ENCODE results near the gene ENG.
"Not testable (repeated sequence)": the region's sequence is repeated elsewhere in the genome, so short reads cannot be mapped to it uniquely, and the experiment has no call there.

The ENG gene

DNA sequence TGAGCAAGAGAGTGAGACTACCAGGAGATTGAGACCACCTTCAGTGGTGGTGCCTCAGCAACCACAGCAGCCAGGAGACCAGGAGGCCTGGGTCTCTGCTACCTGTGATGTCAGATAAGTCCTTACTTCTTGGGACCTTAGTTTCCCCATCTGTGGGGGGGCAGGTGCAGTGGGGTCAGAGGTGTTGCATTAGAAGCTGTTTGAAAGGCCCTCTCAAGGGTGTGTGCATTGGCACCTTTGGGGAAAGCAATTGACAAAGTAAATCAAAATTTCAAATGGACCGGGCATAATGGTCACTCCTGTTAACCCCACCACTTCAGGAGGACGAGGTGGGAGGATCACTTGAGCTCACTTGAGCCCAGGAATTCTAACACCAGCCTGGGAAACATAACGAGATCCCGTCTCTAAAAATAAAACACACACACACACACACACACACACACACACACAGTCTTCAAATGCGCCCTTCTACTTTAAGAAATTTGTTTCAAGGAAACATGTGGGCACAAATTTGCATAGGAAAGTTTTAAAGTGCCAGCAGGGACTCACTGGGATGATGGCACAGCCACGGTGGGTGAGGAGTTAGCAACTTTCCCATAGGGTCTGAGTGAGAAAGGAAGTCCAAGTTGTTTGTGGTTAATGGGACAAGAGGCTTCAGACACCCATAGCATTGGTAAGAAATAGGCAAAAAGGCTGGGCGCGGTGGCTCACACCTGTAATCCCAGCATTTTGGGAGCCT lies 24.4 kb upstream of the ENG start:
- DNase-seq: no peak

DNA sequence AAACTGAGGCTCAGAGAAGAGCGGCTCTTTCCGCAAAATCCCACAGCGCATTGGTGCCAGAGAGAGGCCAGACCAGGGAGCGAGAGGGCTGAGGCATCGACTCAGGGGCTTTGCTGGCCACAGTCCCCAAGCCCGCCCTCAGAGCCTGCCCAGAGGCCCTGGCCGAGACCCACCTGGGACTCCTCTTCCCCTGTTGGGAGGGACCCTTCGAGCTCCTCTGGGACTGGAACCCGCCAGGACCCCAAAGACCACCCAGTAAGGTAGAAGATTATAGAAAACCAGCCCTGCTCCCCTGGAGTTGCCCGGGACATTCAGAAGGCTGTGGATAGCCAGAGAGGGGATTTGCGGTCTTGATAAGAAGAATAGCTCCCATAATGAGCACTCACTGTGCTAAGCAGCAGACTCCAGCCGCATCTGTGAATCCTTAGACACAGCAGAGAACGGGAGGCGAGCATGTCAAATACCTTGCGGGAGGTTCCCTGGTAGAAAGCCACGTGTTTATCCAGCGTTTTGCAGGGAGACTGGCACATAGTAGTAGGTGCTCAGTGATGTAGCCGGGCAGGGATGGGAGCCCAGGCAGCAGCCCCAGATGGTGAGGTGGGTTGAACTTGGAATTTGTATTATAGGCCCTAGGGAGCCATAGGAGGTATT lies 23.7 kb upstream of the ENG start:
- DNase-seq: peak in 4 of 51 donors; percentile 9 to 55 (median 48)

DNA sequence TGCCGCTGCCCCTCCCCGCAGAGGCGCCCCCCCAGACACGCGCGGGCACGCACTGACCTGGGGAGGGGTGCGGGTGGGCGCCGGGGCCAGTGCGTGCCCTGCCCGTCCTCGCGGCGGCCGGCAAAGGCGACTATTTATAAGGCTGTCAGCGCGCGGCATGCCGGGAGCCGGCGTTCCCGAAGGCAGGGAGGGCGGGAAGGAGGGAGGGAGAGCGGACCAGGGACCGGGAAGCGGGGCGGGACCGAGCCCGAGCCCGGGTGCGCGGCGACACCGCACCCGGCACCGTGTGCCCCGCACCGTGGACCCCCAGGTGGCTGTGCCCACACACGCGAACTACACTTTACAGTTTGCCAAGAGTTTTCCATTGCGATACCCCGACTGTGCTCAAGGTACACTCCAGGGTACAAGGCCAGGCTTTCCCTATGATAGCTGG lies 23.1 kb upstream of the ENG start, which contains the start of gene AK1:
Gene AK1, minus strand, starts transcription at position 110 of the 433 bp plus-strand sequence. CDS start 3,058 bp downstream, outside the sequence.
- peak in 50 of 51 donors; percentile 44 to 90 (median 80) for DNase-seq

DNA sequence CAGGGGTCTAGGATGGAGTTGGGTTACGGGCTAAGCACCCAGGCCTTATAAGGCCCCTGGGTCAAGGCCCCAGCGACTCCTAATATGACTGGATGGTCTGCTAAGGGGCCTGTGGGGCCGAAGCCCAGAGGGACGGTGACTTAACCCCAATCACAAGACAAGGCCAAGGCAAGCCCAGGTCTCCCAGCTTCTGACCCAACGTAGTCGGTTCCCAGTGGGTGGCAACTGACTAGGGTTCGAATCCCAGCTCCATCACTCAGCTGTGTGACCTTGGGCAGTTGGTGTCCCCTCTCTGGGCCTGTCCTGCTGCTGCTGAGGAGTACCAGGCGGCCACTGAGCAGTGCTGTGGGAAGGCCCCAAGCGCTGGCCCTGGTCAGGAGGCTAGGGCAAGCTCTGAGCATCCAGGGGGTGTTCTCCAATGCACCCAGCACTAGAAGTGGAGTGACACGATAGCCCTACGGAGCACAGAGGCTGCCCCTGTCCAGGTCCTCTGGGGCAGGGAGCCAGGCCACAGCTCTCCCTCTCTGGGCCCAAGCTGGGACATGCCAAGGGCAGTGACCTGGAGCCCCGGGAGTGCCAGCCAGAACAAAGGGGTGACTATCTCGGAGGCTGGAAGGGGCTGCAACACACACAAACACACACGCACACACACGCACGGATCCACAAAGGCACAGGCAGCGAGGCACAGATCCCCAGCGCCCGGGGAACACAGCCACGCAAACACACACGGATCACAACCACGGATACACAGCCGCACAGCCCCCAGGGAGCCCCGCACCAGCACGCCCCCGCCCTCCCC lies 22.5 kb upstream of the ENG start:
- DNase-seq: peak in 22 of 51 donors; percentile 33 to 78 (median 56)

DNA sequence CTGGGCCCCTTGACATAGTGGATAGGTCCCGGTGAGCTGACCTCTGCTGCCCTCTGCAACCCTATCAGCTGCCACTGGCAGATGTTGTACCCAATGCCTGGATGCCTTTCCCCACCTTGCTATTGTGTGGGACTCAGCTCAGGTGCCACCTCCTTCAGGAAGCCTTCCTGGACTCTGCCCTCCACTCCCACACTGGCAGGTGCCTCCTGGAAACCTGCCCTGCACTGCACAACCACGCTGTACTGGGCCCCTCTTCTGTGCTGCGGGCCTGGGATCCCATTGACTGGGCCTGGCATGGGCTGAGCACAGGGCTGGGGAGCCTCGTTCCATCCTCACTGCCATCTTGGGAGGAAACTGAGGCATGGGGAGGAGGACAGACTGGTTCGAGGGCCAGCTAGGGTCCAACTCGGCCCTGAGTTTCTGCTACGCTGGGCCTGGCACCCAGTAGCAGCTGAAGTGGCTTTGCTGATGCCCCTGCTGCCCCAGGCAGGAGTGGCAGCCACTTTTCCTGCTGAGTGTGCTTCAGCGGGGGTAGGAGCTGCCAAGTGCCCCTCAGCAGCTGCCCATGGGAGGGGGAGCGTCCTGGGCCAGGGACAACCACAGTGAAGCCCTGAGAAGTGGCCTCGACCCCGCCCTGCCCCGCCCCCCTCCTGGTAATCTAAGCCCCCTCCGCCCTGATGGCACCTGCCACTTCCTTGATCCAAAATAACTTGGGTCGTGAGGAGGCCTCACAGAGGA lies 21.7 kb upstream of the ENG start:
- no peak for DNase-seq

DNA sequence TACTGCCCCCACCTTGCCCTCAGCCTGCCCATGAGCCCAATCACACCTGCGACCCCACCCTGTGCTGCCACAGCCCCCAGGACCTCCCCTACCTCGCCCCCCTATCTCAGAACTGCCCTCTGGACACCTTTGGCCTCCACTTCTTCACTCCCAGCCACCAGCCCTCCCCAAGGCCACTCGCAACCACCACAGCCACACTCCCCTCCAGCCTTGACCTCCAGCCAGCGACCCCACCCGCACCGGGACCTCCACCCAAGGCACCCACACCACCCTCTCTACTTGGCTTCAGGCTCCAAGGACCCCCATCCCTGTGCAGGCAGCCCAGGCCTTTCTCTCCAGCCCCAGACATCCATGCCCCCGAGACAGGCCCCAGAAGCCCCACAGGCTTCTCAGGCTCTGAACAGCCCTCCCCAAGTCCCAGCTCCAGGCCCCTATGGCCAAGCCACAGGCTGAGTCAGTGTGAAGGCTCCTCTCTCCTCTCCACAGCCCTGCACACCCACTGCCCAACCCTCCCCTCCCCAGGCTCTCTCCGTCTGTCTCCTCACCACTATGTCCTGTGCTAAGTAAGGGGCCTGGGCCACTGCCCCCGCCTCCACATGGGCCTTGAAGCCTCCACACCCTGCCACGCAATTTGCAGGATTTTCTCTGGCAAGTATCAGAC lies 21.0 kb upstream of the ENG start:
- peak in 1 of 51 donors; percentile 10 for DNase-seq

DNA sequence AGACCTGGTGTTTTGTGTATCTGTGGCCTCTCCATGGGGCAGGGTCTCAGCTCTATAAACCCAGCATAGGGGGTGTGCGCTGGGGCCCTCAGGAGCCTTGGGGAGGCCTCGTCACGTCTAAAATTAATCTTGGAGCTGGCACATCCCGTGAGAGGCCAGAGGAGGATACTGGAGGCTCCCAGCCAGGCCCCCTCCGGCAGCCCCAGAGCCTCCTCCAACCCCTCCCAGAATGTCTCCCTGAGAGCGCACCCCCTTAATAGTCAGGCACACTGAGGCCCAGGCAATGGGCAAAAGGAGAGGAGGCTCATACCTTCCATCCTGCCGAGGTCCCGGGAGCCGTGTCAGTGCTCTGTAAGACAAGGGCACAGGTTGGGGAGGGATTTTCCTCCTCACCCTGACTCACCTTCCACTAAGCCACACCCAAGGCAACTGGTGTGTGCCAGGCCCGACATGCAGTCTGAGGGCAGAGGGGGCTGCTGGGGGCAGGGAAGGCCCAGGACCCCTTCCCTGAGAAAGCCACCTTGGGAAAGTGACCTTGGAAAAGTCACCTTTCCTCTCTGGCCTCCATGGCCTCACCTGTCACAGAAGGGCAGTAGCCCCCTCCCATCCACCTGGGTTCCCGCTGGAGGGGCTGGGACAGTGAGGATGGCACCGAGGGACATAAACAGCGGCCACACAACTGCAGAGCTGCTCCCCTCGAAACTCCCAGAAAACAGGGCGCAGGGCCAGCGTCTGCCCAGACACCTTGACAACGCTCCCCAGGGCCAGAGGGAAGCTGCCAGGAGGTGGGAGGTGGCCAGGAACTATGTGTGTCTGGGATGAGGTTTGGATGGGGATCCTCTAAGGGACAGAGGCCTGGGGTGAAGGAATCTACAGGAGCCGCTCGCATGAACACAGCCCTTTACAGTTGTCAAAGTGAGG lies 20.1 kb upstream of the ENG start:
- peak in 26 of 51 donors; percentile 5 to 71 (median 30) for DNase-seq

DNA sequence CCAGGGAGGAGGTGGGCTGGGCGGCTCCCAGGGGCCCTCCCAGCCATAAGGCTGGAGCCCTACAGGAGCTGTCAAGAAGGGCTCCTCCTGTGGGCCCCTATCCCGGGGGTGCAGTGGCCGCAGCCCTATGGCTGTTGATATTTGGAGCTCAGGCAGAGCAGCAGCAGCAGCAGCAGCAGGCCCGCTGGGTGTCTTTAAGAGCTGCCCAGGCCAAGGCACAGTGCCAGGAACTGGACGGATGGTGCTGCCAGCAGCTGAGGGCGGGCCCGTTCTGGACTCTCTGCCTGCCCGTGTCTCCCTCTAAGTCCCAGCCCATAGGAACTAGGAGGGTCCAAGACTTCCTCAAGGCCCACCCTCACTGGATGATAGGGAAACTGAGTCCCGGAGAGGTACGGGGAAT lies 19.4 kb upstream of the ENG start:
- DNase-seq: peak in 46 of 51 donors; percentile 26 to 92 (median 79)

DNA sequence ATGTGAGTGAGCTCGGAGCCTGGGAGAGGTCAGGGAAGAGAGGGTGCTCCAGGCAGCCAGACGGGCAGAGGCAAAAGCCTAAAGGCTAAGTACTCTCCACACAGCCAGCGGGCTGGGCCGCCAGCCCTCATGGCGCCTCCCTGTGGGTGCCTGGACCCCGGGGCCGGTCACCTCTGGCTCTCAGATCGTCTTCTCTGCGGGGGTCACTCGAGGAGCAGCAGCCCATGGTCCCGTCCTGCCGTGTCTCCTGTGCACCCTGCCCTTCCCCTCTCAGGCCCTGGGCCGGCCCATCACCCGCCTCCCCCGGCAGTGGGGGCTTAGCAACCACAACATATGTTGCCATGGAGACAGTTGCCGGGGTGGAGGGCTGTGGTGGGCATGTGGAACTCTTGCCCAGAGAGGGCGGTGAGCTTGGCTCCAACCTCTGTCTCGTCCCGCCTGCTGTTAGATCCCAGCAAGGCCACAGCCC lies 18.8 kb upstream of the ENG start:
- DNase-seq: peak in 41 of 51 donors; percentile 23 to 88 (median 60)

DNA sequence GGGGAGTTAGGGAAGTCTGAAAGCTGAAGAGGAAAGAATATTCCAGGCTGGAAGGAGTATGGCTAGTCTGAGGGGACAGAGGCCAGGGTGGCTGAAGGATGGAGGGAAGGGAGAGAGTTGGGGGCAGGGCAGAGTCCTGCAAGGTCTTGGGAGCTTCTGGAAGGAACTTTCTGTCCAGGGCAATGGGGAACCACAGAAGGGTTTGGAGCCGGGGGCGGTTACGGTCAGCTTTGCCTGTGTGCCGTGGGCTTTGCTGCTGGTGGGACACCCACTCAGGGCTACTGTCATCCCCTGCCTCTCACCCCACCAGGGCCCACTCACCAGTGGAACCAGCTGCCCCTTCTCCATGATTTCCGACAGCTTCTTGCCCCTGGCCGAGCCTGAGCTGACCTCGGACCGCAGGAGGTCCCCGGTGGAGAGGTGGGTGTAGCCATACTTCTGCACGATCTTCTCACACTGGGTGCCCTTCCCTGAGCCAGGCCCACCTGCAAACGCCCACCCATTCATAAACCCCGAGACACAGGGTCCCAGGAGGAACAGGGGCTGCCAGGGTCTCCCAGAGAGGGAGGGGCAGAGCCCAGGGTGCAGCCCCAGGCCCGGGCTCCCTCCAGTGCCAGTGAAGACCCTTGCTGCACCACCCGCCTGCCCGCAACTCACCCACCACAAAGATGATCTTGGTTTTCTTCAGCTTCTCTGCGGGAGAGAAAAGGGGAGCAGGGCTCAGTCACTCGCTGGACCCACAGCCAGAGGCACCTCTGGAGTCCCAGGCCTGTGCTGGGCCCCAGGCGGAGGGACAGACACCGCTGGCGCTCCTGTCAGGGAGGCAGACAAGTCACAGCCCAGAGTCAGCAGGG lies 18.1 kb upstream of the ENG start:
- DNase-seq: peak in 1 of 51 donors; percentile 36

DNA sequence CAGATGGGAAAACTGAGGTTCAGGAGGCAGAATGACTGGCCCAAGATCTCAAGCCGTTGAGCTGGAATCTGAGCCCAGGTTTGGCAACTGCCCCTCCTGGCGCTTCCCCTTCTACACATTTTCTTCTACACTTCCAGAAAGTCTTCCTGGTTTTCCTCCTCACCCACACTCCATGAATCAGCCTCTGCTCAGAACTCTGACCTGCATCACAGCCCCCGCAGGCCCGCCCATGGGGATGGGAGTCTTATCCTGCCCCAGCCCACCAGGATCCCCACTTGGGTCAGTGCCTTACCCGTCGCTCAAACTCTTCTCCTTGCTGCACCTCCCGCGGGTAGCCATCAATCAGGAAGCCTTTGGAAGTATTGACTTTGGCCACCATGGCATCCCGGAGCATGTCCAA lies 17.1 kb upstream of the ENG start:
- DNase-seq: no peak

DNA sequence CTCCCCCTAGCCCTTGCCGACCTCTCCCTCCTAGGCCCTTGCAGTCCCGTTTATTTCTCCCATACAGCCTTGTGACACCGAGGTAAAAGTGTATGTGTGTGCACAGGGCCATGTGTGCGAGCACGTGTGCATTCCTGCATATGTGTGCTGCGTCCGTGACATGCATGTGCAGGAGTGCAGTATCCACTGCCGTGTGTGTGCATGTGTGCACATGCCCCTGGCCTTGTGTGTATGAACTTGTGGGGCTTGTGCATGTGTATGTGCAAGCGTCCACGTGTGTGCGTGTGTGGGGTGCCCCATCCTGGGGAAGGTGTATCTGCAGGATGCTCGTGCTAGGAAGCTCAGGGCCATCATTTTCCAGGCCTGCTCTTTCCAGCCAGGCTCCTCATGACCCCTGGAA lies 16.4 kb upstream of the ENG start:
- no peak for DNase-seq

DNA sequence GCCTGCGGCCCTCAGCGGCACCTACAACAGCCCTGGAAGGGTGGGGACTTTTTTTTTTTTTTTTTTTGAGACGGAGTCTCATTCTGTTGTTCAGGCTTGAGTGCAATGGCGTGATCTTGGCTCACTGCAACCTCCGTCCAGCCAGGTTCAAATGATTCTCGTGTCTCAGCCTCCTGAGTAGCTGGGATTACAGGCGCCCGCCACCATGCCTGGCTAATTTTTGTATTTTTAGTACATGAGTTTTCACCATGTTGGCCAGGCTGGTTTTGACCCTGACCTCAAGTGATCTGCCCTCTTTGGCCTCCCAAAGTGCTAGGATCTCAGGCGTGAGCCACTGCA lies 15.7 kb upstream of the ENG start:
- DNase-seq: not testable (repeated sequence)

DNA sequence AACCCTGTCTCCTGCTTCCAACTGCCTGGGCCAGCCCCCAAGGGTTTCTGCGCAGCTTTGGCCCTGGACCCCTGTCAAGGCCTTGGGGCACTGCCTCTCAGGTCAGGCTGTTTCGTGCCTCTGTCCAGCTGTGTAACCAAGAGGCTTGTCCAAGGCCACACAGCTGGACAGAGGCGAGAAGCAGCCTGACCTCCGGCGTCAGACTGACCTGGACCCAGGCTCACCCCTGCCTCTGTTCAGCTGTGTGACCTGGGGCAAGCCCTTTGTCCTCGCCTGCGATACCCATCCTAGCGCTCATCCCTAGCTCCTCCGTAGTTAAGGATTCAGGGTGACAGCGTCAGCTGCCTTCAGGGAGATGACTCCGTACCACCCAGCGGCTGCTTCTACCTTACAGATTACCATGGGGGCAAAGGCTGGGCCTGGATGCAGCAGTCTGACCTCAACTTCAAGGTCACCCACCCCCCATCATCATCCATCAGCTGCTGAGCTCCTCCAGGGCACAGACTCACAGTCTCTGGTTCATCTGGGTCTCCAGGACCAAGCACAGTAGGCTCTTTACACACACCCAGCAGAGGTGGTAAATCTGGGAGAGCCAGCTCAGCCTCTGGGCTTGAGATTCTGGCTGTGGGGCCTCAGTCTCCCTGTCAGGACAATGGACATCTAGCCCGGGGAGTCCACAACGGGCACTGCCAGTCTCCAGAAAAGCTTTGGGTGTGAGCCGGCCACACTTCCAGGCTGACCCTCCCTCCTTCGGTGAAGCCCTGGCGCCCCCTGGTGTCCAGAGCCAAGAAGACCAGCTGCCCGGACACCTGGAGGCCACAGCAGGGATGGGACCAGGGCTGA lies 15.1 kb upstream of the ENG start:
- DNase-seq: peak in 49 of 51 donors; percentile 17 to 85 (median 58)

DNA sequence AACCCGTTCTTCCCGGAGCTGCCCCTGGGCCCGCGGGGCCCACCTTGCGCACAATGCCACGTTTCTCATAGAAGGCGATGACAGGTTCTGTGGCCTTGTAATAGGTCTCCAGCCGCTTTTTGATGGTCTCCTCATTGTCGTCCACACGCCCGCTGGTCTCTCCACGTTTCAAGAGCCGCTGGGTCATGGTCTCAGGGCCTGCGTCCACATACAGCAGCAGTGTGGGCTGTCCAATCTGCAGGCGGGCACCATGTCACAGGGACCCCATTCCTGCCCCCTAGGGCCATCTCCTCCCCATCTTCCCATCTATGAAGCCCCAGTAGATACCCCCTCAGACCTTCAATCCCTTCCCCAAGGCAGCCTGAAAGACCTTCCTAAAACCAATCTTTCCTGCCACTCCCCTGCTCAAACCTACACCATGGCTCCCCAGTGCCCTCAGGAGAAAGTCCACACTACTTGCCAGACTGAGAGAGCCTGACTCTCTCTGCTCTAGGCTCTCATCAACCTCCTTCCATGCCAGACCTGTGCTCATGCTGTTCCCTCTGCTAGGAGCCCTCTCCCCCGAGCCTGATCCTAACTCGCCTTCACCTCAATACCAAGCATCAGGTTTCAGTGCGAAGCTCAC lies 13.9 kb upstream of the ENG start:
- DNase-seq: no peak

DNA sequence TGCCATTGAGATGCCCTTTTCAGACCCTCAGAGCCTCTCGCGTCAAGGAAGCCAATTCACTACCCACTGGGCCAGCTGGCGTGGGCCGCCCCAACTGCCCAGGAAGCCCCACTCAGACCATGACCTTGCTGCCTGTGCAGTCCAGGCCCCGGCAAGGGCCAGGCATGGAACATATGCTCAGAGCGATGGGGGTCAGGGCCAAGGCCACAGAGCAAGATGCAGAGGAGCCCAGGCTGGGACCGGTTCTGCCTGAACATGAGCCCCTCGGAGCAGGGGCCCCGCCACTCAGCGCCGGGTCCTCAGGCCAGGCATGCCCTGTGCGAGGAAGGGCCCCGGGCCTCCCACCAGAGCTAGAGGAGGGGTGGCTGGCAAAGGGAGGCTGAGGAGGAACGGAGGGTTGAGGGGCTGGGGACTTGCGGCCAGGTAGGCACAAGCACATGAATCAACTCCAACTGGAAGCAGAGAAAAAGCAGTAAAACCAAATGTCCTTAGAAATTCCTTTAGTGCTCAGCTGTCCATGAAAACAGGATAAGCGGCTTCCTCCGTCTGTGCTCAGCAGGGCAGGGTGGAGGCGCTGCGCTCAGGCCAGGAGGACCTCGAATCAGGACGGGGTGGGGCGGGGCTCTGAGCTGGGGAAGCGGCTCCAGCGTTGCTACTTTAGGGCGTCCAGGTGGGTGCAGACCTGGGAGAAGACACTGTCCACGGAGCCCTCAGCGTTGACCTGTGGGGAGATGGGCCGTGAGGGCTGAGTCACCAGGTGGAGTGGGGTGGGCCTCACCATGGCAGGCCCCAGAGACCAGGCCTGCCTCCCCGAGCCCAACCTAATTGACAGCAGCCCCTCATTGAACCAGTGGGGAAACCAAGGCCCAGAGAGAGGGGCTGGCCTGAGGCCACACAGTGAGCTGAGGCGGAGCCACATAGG lies 13.2 kb upstream of the ENG start:
- DNase-seq: no peak
